Lung (tissue), 12 donors: Measurements from ENCODE around the gene KLHDC4. TPM values are rescaled to one million over a fixed set of nuclear protein-coding genes. Genes with fewer than 3 reads are reported as not detected.

Experiments
- ATAC-seq: fragments of 200-7000 bp; cut with Tn5 transposase; one replicate; pipeline ENCODE4 v1.9.1; 2020; ENCODE audit warnings: moderate number of reproducible peaks; ENCODE audit not compliant: insufficient read depth, low FRiP score
- DNase-seq, 3 donors: peaks; one replicate each; pipeline ENCODE4 v3.0.0-alpha.2; 2013 to 2017
- H3K27ac ChIP-seq, 2 donors: one replicate each; pipeline ENCODE4 v1.5.1; 2013; ENCODE audit warnings: mild to moderate bottlenecking in 2 of 2, moderate library complexity in 2 of 2, control low read depth in 1 of 2, inconsistent platforms in 1 of 2, low read depth in 1 of 2, low read length in 1 of 2
- H3K27me3 ChIP-seq, 3 donors: one replicate each; pipeline ENCODE4 v1.5.1; 2013; ENCODE audit warnings: low read length in 2 of 3; ENCODE audit not compliant: control insufficient read depth in 3 of 3, insufficient read depth in 3 of 3
- H3K36me3 ChIP-seq, 4 donors: one replicate each; pipeline ENCODE4 v1.5.1; 2013; ENCODE audit warnings: low read length in 4 of 4, mild to moderate bottlenecking in 1 of 4, moderate library complexity in 1 of 4; ENCODE audit not compliant: control insufficient read depth in 4 of 4, insufficient read depth in 4 of 4
- H3K4me1 ChIP-seq, 5 donors: one replicate each; pipeline ENCODE4 v1.5.1; 2013; ENCODE audit warnings: low read length in 5 of 5, mild to moderate bottlenecking in 2 of 5, moderate library complexity in 1 of 5; ENCODE audit not compliant: control insufficient read depth in 5 of 5, insufficient read depth in 5 of 5
- H3K4me3 ChIP-seq: one replicate; pipeline ENCODE4 v1.5.1; 2013; ENCODE audit warnings: mild to moderate bottlenecking, control low read depth, moderate library complexity
- H3K9ac ChIP-seq, 2 donors: one replicate each; pipeline ENCODE4 v1.5.1; 2013; ENCODE audit warnings: low read length in 2 of 2, control low read depth in 1 of 2; ENCODE audit not compliant: insufficient read depth in 1 of 2
- H3K9me3 ChIP-seq, 4 donors: one replicate each; pipeline ENCODE4 v1.5.1; 2013; ENCODE audit warnings: low read length in 3 of 4, mild to moderate bottlenecking in 1 of 4, moderate library complexity in 1 of 4; ENCODE audit not compliant: control insufficient read depth in 4 of 4, insufficient read depth in 3 of 4
- CTCF ChIP-seq: IDR thresholded peaks from 2 replicates; pipeline ENCODE4 v1.5.1; 2012; ENCODE audit warnings: mild to moderate bottlenecking; ENCODE audit errors: control extremely low read depth, extremely low read depth
- WGBS, 2 donors: extraction: QIAGEN DNeasy Blood & Tissue Kit; methylation state at CpG; one replicate each; pipeline ENCODE4 v1.1.7; 2013; 5-methylcytosine and 5-hydroxymethylcytosine counted together
- polyA plus RNA-seq, 2 donors: library from polyadenylated mRNA; stranded (reverse); fragments of 200-250 nt; gene quantifications; one replicate each; pipeline ENCODE4 v1.2.1, GENCODE V29; 2013
- total RNA-seq, 2 donors: library from RNA; depleted of rRNA in 1 of 2; stranded (reverse); fragments of >200 nt in 1 of 2; gene quantifications; one replicate each; pipeline ENCODE4 v1.2.1, GENCODE V29; 2014 to 2021
- donor health status: control.
- donor health status: control.
- donor health status: Bipolar disorder and iron deficiency.
- donor health status: healthy.
- donor health status: DM: yes; HTN: yes; CAD: no.

KLHDC4 gene
- total and polyA plus RNA-seq, 4 donors, result 23.3 to 48.4 (median 38.4) TPM

GRCh38 chr16:87662254-87663204 lies 103.3 kb downstream of the KLHDC4 start:
- H3K27me3 ChIP-seq, result no peaks in the 10 kb centered on the region
- ATAC-seq (no peak), DNase-seq (no peak)
- no peaks in the 10 kb centered on the region for H3K4me1 ChIP-seq
- H3K4me3 ChIP-seq, result no peak overlapping the region
- no peaks in the 10 kb centered on the region for H3K36me3 ChIP-seq
- peaks cover 0 to 10% (median 0%) of the 10 kb centered on the region in 4 donors for H3K9me3 ChIP-seq
- no peak for TF ChIP-seq CTCF
- no peak overlapping the region for H3K27ac ChIP-seq
- WGBS, 2 donors, result 79 to 85% methylated on average over 25 of the region's 25 CpGs
- no peak overlapping the region for H3K9ac ChIP-seq

GRCh38 chr16:87661561-87661960 lies 104.2 kb downstream of the KLHDC4 start:
- H3K4me3 ChIP-seq, result no peak overlapping the region
- H3K9ac ChIP-seq, result no peak overlapping the region
- peaks cover 0 to 11% (median 0%) of the 10 kb centered on the region in 4 donors for H3K9me3 ChIP-seq
- H3K27me3 ChIP-seq, result no peaks in the 10 kb centered on the region
- no peak for TF ChIP-seq CTCF
- no peaks in the 10 kb centered on the region for H3K36me3 ChIP-seq
- H3K4me1 ChIP-seq, result no peaks in the 10 kb centered on the region
- H3K27ac ChIP-seq, result no peak overlapping the region
- peak; percentile 68 to 76 (median 75) for DNase-seq
- no peak for ATAC-seq
- 8 to 13% methylated on average over 16 of the region's 16 CpGs for WGBS, 2 donors

- 45 to 58% methylated on average over 14 of the region's 14 CpGs for WGBS, 2 donors
- no peak overlapping the region for H3K4me3 ChIP-seq
- ATAC-seq (no peak), DNase-seq (no peak)
- H3K9me3 ChIP-seq, result peaks cover 0 to 13% (median 0%) of the 10 kb centered on the region in 4 donors
- H3K9ac ChIP-seq, result no peak overlapping the region
- H3K36me3 ChIP-seq, result no peaks in the 10 kb centered on the region
- H3K27ac ChIP-seq, result no peak overlapping the region
- TF ChIP-seq CTCF, result no peak
- H3K4me1 ChIP-seq, result no peaks in the 10 kb centered on the region
- peaks cover 0 to 4% (median 0%) of the 10 kb centered on the region in 3 donors for H3K27me3 ChIP-seq
Measured at GRCh38 chr16:87658564-87659225, 107.1 kb downstream of the KLHDC4 start.

Other genes starting within 250 kb of the KLHDC4 start
- under 1 TPM; 0.21 to 0.68 TPM for gene JPH3, start 163.5 kb downstream of the KLHDC4 start, total RNA-seq
- gene JPH3, start 163.5 kb downstream of the KLHDC4 start, polyA plus RNA-seq, result under 1 TPM; 0.04 to 0.05 TPM
- 10 to 100 TPM in 1 of 2 donors, 1 to 10 TPM in 1; 4.0 to 36.1 TPM for gene SLC7A5, start 103.5 kb upstream of the KLHDC4 start, total RNA-seq
- 10 to 100 TPM; 11.7 to 27.9 TPM for gene SLC7A5, start 103.5 kb upstream of the KLHDC4 start, polyA plus RNA-seq
- gene CA5A, start 170.5 kb upstream of the KLHDC4 start, total RNA-seq, result under 1 TPM; 0.03 to 0.63 TPM
- under 1 TPM in 1 of 2 donors, not detected in 1; 0.14 TPM for gene CA5A, start 170.5 kb upstream of the KLHDC4 start, polyA plus RNA-seq
- gene BANP, start 185.4 kb upstream of the KLHDC4 start, total RNA-seq, result 10 to 100 TPM; 26.1 to 56.6 TPM
- gene BANP, start 185.4 kb upstream of the KLHDC4 start, polyA plus RNA-seq, result 10 to 100 TPM; 10.3 to 14.0 TPM